HCT116 (cell line): ENCODE measurements around the gene IFIT3.

Experiments used
- CBX3 ChIP-seq: IDR thresholded peaks from 2 replicates; pipeline ENCODE4 v1.6.1; 2012; ENCODE audit warnings: low read depth
- CTCF ChIP-seq, 3 experiments: fragments of 200-600 bp in 1 of 3; sonication (generic) in 1 of 3; IDR thresholded peaks in 2 of 3; conservative IDR thresholded peaks in 1 of 3; 2 replicates each; pipeline ENCODE4 v1.5.1; 2012 to 2017; ENCODE audit warnings: low read depth in 2 of 3, low read length in 2 of 3, antibody characterized with exemption in 1 of 3, borderline replicate concordance in 1 of 3, control low read depth in 1 of 3, mild to moderate bottlenecking in 1 of 3, mixed read lengths in 1 of 3, mixed run types in 1 of 3, moderate library complexity in 1 of 3; ENCODE audit not compliant: insufficient read depth in 1 of 3
- ELF1 ChIP-seq: IDR thresholded peaks from 2 replicates; pipeline ENCODE4 v1.6.1; 2012; ENCODE audit warnings: low read depth, borderline replicate concordance
- EZH2 ChIP-seq: fragments of 200-600 bp; sonication (generic); IDR thresholded peaks from 2 replicates; pipeline ENCODE4 v1.6.1; 2017; ENCODE audit warnings: antibody characterized with exemption, mixed run types
- EZH2phosphoT487 ChIP-seq: fragments of 200-600 bp; IDR thresholded peaks from 2 replicates; pipeline ENCODE4 v1.6.1; 2018; ENCODE audit warnings: antibody characterized with exemption, borderline replicate concordance
- POLR2A ChIP-seq: IDR thresholded peaks from 2 replicates; pipeline ENCODE4 v1.7.0; 2011; ENCODE audit warnings: borderline replicate concordance; ENCODE audit not compliant: insufficient read depth, insufficient read length; ENCODE audit errors: extremely low read depth
- SRF ChIP-seq: IDR thresholded peaks from 2 replicates; pipeline ENCODE4 v1.6.1; 2012; ENCODE audit warnings: low read depth
- TF ChIP-seq, protein P1 (sequence below): IDR thresholded peaks from 2 replicates; pipeline ENCODE4 v1.6.1; 2011; ENCODE audit warnings: mild to moderate bottlenecking, low read length, moderate library complexity; ENCODE audit not compliant: insufficient replicate concordance; ENCODE audit errors: extremely low read depth
- TF ChIP-seq, protein P2 (sequence below): IDR thresholded peaks from 2 replicates; pipeline ENCODE4 v1.6.1; 2012
- TF ChIP-seq, protein P3 (sequence below): IDR thresholded peaks from 2 replicates; pipeline ENCODE4 v1.6.1; 2012; ENCODE audit warnings: low read depth

GRCh38 chr10:89377705-89378637 is 50.2 kb downstream of the IFIT3 start, which contains the start of gene IFIT1B:
- TF ChIP-seq POLR2A (no peak), EZH2phosphoT487 (no peak), CTCF (IDR thresholded peaks at IDR 0.05 in 2 of 3, conservative IDR thresholded peaks at IDR 0.05 in 1 of 3; ENCODE audit: borderline replicate concordance in 1 of 3, insufficient read depth in 1 of 3, low read depth in 2 of 3, low read length in 2 of 3) (no peak), EZH2 (no peak), SRF (no peak), ELF1 (no peak), CBX3 (no peak)
- TF ChIP-seq, protein P1, sequence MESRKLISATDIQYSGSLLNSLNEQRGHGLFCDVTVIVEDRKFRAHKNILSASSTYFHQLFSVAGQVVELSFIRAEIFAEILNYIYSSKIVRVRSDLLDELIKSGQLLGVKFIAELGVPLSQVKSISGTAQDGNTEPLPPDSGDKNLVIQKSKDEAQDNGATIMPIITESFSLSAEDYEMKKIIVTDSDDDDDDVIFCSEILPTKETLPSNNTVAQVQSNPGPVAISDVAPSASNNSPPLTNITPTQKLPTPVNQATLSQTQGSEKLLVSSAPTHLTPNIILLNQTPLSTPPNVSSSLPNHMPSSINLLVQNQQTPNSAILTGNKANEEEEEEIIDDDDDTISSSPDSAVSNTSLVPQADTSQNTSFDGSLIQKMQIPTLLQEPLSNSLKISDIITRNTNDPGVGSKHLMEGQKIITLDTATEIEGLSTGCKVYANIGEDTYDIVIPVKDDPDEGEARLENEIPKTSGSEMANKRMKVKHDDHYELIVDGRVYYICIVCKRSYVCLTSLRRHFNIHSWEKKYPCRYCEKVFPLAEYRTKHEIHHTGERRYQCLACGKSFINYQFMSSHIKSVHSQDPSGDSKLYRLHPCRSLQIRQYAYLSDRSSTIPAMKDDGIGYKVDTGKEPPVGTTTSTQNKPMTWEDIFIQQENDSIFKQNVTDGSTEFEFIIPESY, result no peak
- TF ChIP-seq, protein P2, sequence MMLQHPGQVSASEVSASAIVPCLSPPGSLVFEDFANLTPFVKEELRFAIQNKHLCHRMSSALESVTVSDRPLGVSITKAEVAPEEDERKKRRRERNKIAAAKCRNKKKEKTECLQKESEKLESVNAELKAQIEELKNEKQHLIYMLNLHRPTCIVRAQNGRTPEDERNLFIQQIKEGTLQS, result no peak
- TF ChIP-seq, protein P3, sequence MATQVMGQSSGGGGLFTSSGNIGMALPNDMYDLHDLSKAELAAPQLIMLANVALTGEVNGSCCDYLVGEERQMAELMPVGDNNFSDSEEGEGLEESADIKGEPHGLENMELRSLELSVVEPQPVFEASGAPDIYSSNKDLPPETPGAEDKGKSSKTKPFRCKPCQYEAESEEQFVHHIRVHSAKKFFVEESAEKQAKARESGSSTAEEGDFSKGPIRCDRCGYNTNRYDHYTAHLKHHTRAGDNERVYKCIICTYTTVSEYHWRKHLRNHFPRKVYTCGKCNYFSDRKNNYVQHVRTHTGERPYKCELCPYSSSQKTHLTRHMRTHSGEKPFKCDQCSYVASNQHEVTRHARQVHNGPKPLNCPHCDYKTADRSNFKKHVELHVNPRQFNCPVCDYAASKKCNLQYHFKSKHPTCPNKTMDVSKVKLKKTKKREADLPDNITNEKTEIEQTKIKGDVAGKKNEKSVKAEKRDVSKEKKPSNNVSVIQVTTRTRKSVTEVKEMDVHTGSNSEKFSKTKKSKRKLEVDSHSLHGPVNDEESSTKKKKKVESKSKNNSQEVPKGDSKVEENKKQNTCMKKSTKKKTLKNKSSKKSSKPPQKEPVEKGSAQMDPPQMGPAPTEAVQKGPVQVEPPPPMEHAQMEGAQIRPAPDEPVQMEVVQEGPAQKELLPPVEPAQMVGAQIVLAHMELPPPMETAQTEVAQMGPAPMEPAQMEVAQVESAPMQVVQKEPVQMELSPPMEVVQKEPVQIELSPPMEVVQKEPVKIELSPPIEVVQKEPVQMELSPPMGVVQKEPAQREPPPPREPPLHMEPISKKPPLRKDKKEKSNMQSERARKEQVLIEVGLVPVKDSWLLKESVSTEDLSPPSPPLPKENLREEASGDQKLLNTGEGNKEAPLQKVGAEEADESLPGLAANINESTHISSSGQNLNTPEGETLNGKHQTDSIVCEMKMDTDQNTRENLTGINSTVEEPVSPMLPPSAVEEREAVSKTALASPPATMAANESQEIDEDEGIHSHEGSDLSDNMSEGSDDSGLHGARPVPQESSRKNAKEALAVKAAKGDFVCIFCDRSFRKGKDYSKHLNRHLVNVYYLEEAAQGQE, result 0 out of 2 replicates have a peak, but pooled peaks have one; percentile 9
